CD4-positive, alpha-beta memory T cell (primary cell): ENCODE measurements around the gene EPN2. TPM values are rescaled to one million over a fixed set of nuclear protein-coding genes. Genes with fewer than 3 reads are reported as not detected.

Experiments
- CTCF ChIA-PET: fragments of 350-600 bp; sonication (Branson Sonifier 250); formaldehyde crosslinking; loops from one replicate; lab custom pipeline; 2021; ENCODE audit warnings: inconsistent platforms; ENCODE audit not compliant: partially characterized antibody; lab: Charles Lee
- POLR2A ChIA-PET: fragments of 350-600 bp; sonication (Branson Sonifier 250); formaldehyde crosslinking; loops from one replicate; lab custom pipeline; 2021; ENCODE audit not compliant: partially characterized antibody; lab: Charles Lee
- DNase-seq, 5 donors: peaks; one replicate each; pipeline versions ENCODE4 v3.0.0 to v3.0.0-alpha.2; 2020 to 2022; ENCODE audit warnings: mixed read lengths in 1 of 5
- H3K27ac ChIP-seq: one replicate; pipeline ENCODE4 v1.7.0; 2013; ENCODE audit warnings: low read depth, low read length
- H3K27me3 ChIP-seq: 2 replicates; pipeline ENCODE4 v1.7.0; 2013; ENCODE audit warnings: mild to moderate bottlenecking, low read length, moderate library complexity; ENCODE audit not compliant: insufficient read depth
- H3K36me3 ChIP-seq: 2 replicates; pipeline ENCODE4 v1.7.0; 2013; ENCODE audit warnings: mild to moderate bottlenecking, low read length, moderate library complexity; ENCODE audit not compliant: insufficient read depth
- H3K4me1 ChIP-seq: 2 replicates; pipeline ENCODE4 v1.7.0; 2013; ENCODE audit warnings: mild to moderate bottlenecking, low read length, moderate library complexity; ENCODE audit not compliant: insufficient read depth
- H3K4me3 ChIP-seq, 2 donors: one replicate each; pipeline ENCODE4 v1.7.0; 2013; ENCODE audit warnings: low read length in 2 of 2, mild to moderate bottlenecking in 1 of 2
- H3K9me3 ChIP-seq, 2 donors: one replicate each; pipeline ENCODE4 v1.7.0; 2013; ENCODE audit warnings: low read length in 2 of 2, control low read depth in 1 of 2; ENCODE audit not compliant: control insufficient read depth in 1 of 2
- H3K27ac Mint-ChIP-seq, 7 donors: one replicate each; pipeline ENCODE4 v1.8.0; 2020 to 2021; ENCODE audit warnings: mixed read lengths in 7 of 7, mild to moderate bottlenecking in 6 of 7, inconsistent platforms in 3 of 7, moderate library complexity in 3 of 7
- H3K27me3 Mint-ChIP-seq, 2 donors: one replicate each; pipeline ENCODE4 v1.8.0; 2020 to 2021; ENCODE audit warnings: mixed read lengths in 2 of 2
- H3K36me3 Mint-ChIP-seq, 2 donors: one replicate each; pipeline ENCODE4 v1.8.0; 2020 to 2021; ENCODE audit warnings: mixed read lengths in 2 of 2, inconsistent platforms in 1 of 2, mild to moderate bottlenecking in 1 of 2
- H3K4me1 Mint-ChIP-seq, 4 donors: one replicate each; pipeline ENCODE4 v1.8.0; 2020 to 2021; ENCODE audit warnings: mixed read lengths in 4 of 4, mild to moderate bottlenecking in 1 of 4
- H3K4me3 Mint-ChIP-seq, 8 donors: one replicate each; pipeline ENCODE4 v1.8.0; 2020 to 2021; ENCODE audit warnings: mixed read lengths in 8 of 8, mild to moderate bottlenecking in 7 of 8, moderate library complexity in 6 of 8, inconsistent platforms in 3 of 8
- H3K9me3 Mint-ChIP-seq, 8 donors: one replicate each; pipeline ENCODE4 v1.8.0; 2020 to 2021; ENCODE audit warnings: mixed read lengths in 8 of 8, mild to moderate bottlenecking in 5 of 8, inconsistent platforms in 3 of 8, moderate library complexity in 1 of 8
- intact Hi-C: fragments of 100-400 bp; cut with micrococcal nuclease; formaldehyde crosslinking; loops from one replicate; pipeline ENCODE4 v1.15.1; 2023
- polyA plus RNA-seq, 2 donors: library from polyadenylated mRNA; unstranded; fragments of 300-500 nt; fragmentation: Illumina TruSeq; gene quantifications; one replicate each; pipeline ENCODE4 v1.2.3, GENCODE V29; 2021
- total RNA-seq, 2 experiments: library from RNA; stranded (reverse); gene quantifications; one replicate each; pipeline ENCODE4 v1.2.3, GENCODE V29; 2021

The EPN2 gene
- total and polyA plus RNA-seq, 4 experiments from 2014 or later, result 4.2 to 10.4 (median 9.9) TPM

GRCh38 chr17:19342611-19343255 is 105.6 kb downstream of the EPN2 start:
- POLR2A ChIA-PET, result no interaction called here
- no peaks in the 10 kb centered on the region for H3K36me3 ChIP-seq
- no peak overlapping the region for H3K4me3 Mint-ChIP-seq
- no peaks in the 10 kb centered on the region for H3K9me3 Mint-ChIP-seq
- CTCF ChIA-PET, result no interaction called here
- H3K4me1 Mint-ChIP-seq, result no peaks in the 10 kb centered on the region
- no peaks in the 10 kb centered on the region for H3K4me1 ChIP-seq
- H3K27me3 ChIP-seq, result no peaks in the 10 kb centered on the region
- H3K9me3 ChIP-seq, result no peaks in the 10 kb centered on the region
- no peak overlapping the region for H3K27ac Mint-ChIP-seq
- intact Hi-C loops, result no loop called here
- H3K27me3 Mint-ChIP-seq, result peaks cover 2 to 14% of the 10 kb centered on the region in 2 donors
- no peak for DNase-seq
- no peaks in the 10 kb centered on the region for H3K36me3 Mint-ChIP-seq
- H3K27ac ChIP-seq, result no peak overlapping the region
- H3K4me3 ChIP-seq, result no peak overlapping the region

DNA sequence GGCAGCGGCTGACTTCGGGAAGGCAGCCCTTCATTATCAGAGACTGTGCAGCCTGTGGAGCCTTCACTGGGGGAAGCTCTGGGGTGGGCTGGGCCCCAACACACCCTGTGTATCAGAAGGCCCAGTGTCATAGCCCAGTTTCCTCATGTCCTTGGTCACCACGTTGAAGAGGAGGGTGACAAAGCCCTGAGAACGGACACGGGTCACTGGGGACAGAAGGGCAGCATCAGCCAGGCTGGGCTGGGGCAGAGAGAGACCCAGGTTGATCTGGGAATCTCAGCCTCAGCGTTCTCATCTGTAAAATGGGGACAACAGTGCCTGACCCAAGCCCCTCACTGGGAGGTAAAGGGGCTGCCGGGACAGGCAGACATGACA is 106.1 kb downstream of the EPN2 start:
- no peaks in the 10 kb centered on the region for H3K4me1 Mint-ChIP-seq
- no peak overlapping the region for H3K4me3 ChIP-seq
- H3K4me3 Mint-ChIP-seq, result no peak overlapping the region
- intact Hi-C loops, result no loop called here
- H3K9me3 ChIP-seq, result no peaks in the 10 kb centered on the region
- no peaks in the 10 kb centered on the region for H3K36me3 ChIP-seq
- H3K27me3 ChIP-seq, result no peaks in the 10 kb centered on the region
- ChIA-PET CTCF (no interaction called here), POLR2A (no interaction called here)
- peaks cover 2 to 13% of the 10 kb centered on the region in 2 donors for H3K27me3 Mint-ChIP-seq
- no peak overlapping the region for H3K27ac ChIP-seq
- H3K9me3 Mint-ChIP-seq, result no peaks in the 10 kb centered on the region
- H3K36me3 Mint-ChIP-seq, result no peaks in the 10 kb centered on the region
- DNase-seq, result no peak
- no peaks in the 10 kb centered on the region for H3K4me1 ChIP-seq
- H3K27ac Mint-ChIP-seq, result no peak overlapping the region

DNA sequence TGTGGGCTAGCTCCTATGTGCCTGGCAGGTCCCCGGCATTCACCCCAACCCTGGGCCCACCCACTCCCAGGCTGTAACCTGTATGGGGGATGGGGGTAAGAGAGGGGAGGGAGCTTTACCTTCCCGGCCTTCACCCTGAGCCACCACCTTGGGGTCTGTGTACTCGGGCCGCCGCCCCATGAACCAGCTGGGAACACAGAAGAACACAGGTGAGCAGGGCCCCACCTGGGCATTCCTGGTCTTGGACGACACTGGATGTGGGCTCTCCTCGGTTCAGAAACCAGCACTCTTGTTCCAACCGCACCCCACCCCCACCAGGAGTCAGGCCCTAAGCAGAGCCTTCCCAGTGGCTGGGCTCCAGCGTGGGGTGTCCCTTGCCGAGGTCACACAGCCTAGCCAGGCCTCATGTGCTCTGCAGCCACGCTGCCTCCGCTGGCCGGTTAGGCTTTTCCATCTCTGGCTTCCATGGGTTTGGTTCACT is 106.5 kb downstream of the EPN2 start:
- H3K27ac ChIP-seq, result no peak overlapping the region
- no peak for DNase-seq
- H3K4me1 Mint-ChIP-seq, result no peaks in the 10 kb centered on the region
- no peaks in the 10 kb centered on the region for H3K36me3 ChIP-seq
- peaks cover 2 to 13% of the 10 kb centered on the region in 2 donors for H3K27me3 Mint-ChIP-seq
- no peaks in the 10 kb centered on the region for H3K27me3 ChIP-seq
- no peaks in the 10 kb centered on the region for H3K36me3 Mint-ChIP-seq
- H3K9me3 ChIP-seq, result no peaks in the 10 kb centered on the region
- no peaks in the 10 kb centered on the region for H3K4me1 ChIP-seq
- intact Hi-C loops, result no loop called here
- no peak overlapping the region for H3K4me3 ChIP-seq
- ChIA-PET POLR2A (no interaction called here), CTCF (no interaction called here)
- no peaks in the 10 kb centered on the region for H3K9me3 Mint-ChIP-seq
- no peak overlapping the region for H3K4me3 Mint-ChIP-seq
- no peak overlapping the region for H3K27ac Mint-ChIP-seq

DNA sequence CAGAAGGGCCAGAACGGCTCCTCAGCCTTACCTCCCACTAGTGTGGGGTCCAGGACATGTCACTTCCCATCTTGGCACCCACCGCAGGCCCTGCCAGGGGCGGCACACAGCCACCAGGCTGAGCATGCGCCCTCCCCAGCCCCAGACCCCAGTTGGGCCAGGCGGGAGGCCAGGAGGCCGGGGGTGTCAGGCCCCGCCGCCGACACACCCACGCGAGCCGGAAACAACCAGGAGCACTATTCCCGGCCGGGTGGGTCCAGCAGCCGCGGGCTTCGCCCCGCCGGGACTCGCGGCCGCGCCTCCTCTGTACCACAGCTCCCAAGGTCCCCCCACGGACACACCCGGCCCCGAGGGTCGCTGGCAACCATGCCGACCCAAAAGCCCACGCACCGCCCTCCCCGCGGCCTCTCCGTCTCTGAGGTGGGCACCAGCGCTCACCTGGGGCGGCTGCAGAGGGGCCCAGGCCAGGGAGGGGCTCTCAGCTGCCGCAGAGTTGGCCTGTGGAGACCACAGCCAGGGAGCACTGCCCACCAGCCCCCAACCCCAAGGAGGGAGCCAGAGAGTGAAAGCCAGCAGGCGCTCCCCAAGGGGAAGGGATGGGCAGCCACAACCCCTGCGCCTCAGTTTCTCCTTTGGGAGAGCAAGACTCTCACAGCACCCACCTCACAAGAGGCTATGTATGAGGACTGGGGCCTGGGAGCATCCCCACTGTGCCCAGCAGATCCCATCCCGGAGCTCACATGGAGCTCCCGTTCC is 107.3 kb downstream of the EPN2 start:
- Mint-ChIP-seq H3K4me1 (no peaks in the 10 kb centered on the region), H3K27me3 (peaks cover 1 to 12% of the 10 kb centered on the region in 2 donors), H3K36me3 (no peaks in the 10 kb centered on the region), H3K4me3 (no peak overlapping the region), H3K9me3 (no peaks in the 10 kb centered on the region), H3K27ac (no peak overlapping the region)
- Histone ChIP-seq H3K36me3 (no peaks in the 10 kb centered on the region), H3K4me1 (no peaks in the 10 kb centered on the region), H3K27me3 (no peaks in the 10 kb centered on the region), H3K4me3 (no peak overlapping the region), H3K9me3 (no peaks in the 10 kb centered on the region), H3K27ac (no peak overlapping the region)
- intact Hi-C loops, result no loop called here
- DNase-seq, result no peak
- CTCF ChIA-PET, result no interaction called here
- POLR2A ChIA-PET, result no interaction called here

DNA sequence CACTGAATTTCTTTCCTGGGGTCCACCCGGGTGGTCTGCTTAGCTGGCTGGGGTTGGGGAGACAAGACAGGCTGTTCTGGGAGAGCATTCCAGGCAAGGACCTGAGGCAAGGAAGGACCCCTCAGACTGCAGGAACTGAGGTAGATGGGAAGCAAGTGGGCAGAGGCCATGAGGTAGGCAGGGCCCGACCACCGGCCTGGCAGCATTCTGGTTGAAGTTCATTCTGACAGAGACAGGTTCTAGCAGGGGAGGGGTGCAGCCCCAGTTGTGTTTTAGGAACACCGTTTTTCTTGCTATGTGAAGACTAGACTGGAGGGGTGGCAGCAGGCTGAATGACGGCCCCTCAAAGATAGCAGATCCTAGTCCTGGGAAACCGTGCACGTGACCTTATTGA is 107.9 kb downstream of the EPN2 start:
- no peaks in the 10 kb centered on the region for H3K36me3 Mint-ChIP-seq
- H3K9me3 Mint-ChIP-seq, result no peaks in the 10 kb centered on the region
- POLR2A ChIA-PET, result no interaction called here
- H3K27ac Mint-ChIP-seq, result no peak overlapping the region
- CTCF ChIA-PET, result no interaction called here
- no peak for DNase-seq
- H3K4me1 ChIP-seq, result no peaks in the 10 kb centered on the region
- no peak overlapping the region for H3K4me3 Mint-ChIP-seq
- H3K36me3 ChIP-seq, result no peaks in the 10 kb centered on the region
- H3K4me1 Mint-ChIP-seq, result no peaks in the 10 kb centered on the region
- H3K27ac ChIP-seq, result no peak overlapping the region
- H3K27me3 Mint-ChIP-seq, result peaks cover 0 to 10% of the 10 kb centered on the region in 2 donors
- intact Hi-C loops, result no loop called here
- no peaks in the 10 kb centered on the region for H3K9me3 ChIP-seq
- H3K27me3 ChIP-seq, result no peaks in the 10 kb centered on the region
- no peak overlapping the region for H3K4me3 ChIP-seq

GRCh38 chr17:19345486-19346350 is 108.6 kb downstream of the EPN2 start:
- no peaks in the 10 kb centered on the region for H3K4me1 ChIP-seq
- no peak for DNase-seq
- H3K9me3 ChIP-seq, result no peaks in the 10 kb centered on the region
- Mint-ChIP-seq H3K36me3 (no peaks in the 10 kb centered on the region), H3K27me3 (peaks cover 0 to 10% of the 10 kb centered on the region in 2 donors), H3K4me3 (no peak overlapping the region), H3K9me3 (no peaks in the 10 kb centered on the region), H3K4me1 (no peaks in the 10 kb centered on the region), H3K27ac (no peak overlapping the region)
- no peaks in the 10 kb centered on the region for H3K27me3 ChIP-seq
- no peak overlapping the region for H3K27ac ChIP-seq
- intact Hi-C loops, result no loop called here
- H3K36me3 ChIP-seq, result no peaks in the 10 kb centered on the region
- POLR2A ChIA-PET, result no interaction called here
- CTCF ChIA-PET, result no interaction called here
- no peak overlapping the region for H3K4me3 ChIP-seq
